ENCODE measurements around the gene HHAT. TPM values are rescaled to one million over a fixed set of nuclear protein-coding genes. Genes with fewer than 3 reads are reported as not detected.

The HHAT gene
- total and polyA plus RNA-seq, 2 donors (not counting 3 experiments of a cell fraction or from before 2014, with no cell fraction given) = 2.4 to 4.3 TPM

DNA sequence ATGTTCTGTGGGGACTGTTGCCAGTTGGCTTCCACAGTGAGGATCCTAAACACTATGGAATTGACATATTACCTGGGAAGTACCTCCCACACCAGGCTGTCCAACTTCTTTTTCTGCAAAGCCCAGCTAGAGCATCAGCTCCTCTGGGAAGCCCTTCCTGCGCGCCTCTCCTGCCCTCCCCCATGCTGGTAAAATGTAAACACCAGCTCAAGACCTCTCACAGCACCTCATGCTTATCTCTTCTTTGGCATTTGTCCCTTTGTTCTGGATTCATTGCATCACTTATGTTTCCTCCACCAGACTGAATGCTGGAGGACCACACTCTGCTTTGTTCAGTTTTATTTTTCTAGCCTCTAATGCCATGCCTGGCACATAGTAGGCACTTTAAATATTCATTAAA, 172.1 kb downstream of the HHAT start:
- intact Hi-C loops (cut with micrococcal nuclease) (loop anchor here (2.0 kb wide), 1 partner anchor 18 kb away; no protein-coding TSS in a partner anchor), dilution Hi-C loops (cut with MboI; ENCODE audit: extremely low pct_ligation_motif_present, low sequenced_read_pairs) (no loop called here)
- no peaks in the 10 kb centered on the region for H4K20me1 ChIP-seq (replicated peaks; ENCODE audit: control insufficient read depth, extremely low read depth, insufficient read depth, low read length)
- no peak overlapping the region for H3K27ac ChIP-seq (ENCODE audit: insufficient read depth, low read depth, low read length)
- H3K36me3 ChIP-seq (ENCODE audit: control insufficient read depth in 2 of 2, extremely low read depth in 1 of 2, insufficient read depth in 2 of 2, low read length in 2 of 2) = no peaks in the 10 kb centered on the region
- no peak overlapping the region for H2AFZ ChIP-seq (ENCODE audit: low read depth, low read length)
- no peaks in the 10 kb centered on the region for H3K4me1 ChIP-seq (ENCODE audit: control insufficient read depth, extremely low read depth, insufficient read depth, low read length)
- no peak for TF ChIP-seq MYC (IDR thresholded peaks at IDR 0.05; ENCODE audit: low read depth, low read length)
- no peak for TF ChIP-seq POLR2A (IDR thresholded peaks at IDR 0.05; ENCODE audit: low read depth, low read length)
- TF ChIP-seq GATA2 (IDR thresholded peaks at IDR 0.05; ENCODE audit: insufficient read depth, insufficient read length, low read depth, low read length) = no peak
- TF ChIP-seq, protein P1, sequence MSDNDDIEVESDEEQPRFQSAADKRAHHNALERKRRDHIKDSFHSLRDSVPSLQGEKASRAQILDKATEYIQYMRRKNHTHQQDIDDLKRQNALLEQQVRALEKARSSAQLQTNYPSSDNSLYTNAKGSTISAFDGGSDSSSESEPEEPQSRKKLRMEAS (IDR thresholded peaks at IDR 0.05; ENCODE audit: insufficient read depth, insufficient read length) = no peak
- TF ChIP-seq POLR2AphosphoS5 (IDR thresholded peaks at IDR 0.05; ENCODE audit: insufficient read depth, low read depth, low read length) = no peak
- TF ChIP-seq JUN (IDR thresholded peaks at IDR 0.05; ENCODE audit: borderline replicate concordance, insufficient read depth, insufficient read length, low read depth) = no peak
- no peak for TF ChIP-seq EZH2 (IDR thresholded peaks at IDR 0.05; ENCODE audit: borderline replicate concordance, low read depth, low read length, severe bottlenecking)
- TF ChIP-seq, protein P2, sequence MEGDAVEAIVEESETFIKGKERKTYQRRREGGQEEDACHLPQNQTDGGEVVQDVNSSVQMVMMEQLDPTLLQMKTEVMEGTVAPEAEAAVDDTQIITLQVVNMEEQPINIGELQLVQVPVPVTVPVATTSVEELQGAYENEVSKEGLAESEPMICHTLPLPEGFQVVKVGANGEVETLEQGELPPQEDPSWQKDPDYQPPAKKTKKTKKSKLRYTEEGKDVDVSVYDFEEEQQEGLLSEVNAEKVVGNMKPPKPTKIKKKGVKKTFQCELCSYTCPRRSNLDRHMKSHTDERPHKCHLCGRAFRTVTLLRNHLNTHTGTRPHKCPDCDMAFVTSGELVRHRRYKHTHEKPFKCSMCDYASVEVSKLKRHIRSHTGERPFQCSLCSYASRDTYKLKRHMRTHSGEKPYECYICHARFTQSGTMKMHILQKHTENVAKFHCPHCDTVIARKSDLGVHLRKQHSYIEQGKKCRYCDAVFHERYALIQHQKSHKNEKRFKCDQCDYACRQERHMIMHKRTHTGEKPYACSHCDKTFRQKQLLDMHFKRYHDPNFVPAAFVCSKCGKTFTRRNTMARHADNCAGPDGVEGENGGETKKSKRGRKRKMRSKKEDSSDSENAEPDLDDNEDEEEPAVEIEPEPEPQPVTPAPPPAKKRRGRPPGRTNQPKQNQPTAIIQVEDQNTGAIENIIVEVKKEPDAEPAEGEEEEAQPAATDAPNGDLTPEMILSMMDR (IDR thresholded peaks at IDR 0.05; ENCODE audit: extremely low read depth in 1 of 2, insufficient read depth in 1 of 2, low read depth in 1 of 2, low read length in 2 of 2) = no peak
- TF ChIP-seq FOS (IDR thresholded peaks at IDR 0.05; ENCODE audit: borderline replicate concordance, insufficient read depth, low read length) = no peak
- H3K4me3 ChIP-seq (replicated peaks in 1 of 3; ENCODE audit: insufficient read depth in 1 of 3, low read depth in 1 of 3, low read length in 3 of 3) = no peak overlapping the region
- FAIRE-seq = no peak
- CTCF ChIA-PET = no interaction called here
- no peaks in the 10 kb centered on the region for H3K79me2 ChIP-seq (ENCODE audit: control insufficient read depth, insufficient read depth, low read length)
- no peak for DNase-seq (ENCODE audit: low read depth, low spot score)
- no peaks in the 10 kb centered on the region for H3K9me1 ChIP-seq (replicated peaks; ENCODE audit: control insufficient read depth, extremely low read depth, insufficient read depth, low read length)
- POLR2A ChIA-PET = no interaction called here
- no peak overlapping the region for H3K4me2 ChIP-seq (ENCODE audit: insufficient read depth, low read length)
- no peak overlapping the region for H3K9ac ChIP-seq (replicated peaks; ENCODE audit: extremely low read depth, insufficient read depth, low read length)
- no peaks in the 10 kb centered on the region for H3K9me3 ChIP-seq (replicated peaks; ENCODE audit: control insufficient read depth, insufficient read depth, low read length)
- BruUV-seq (replicated peaks) = no TSS peak
- no peaks in the 10 kb centered on the region for H3K27me3 ChIP-seq (ENCODE audit: control insufficient read depth in 2 of 2, insufficient read depth in 2 of 2, low read length in 2 of 2)
